ENCODE results near the gene ADAMTS2. TPM values are rescaled to one million over a fixed set of nuclear protein-coding genes. Genes with fewer than 3 reads are reported as not detected.

Gene ADAMTS2
- total and polyA plus RNA-seq, 2 donors (not counting 3 experiments of a cell fraction or from before 2014, with no cell fraction given) = not detected

DNA sequence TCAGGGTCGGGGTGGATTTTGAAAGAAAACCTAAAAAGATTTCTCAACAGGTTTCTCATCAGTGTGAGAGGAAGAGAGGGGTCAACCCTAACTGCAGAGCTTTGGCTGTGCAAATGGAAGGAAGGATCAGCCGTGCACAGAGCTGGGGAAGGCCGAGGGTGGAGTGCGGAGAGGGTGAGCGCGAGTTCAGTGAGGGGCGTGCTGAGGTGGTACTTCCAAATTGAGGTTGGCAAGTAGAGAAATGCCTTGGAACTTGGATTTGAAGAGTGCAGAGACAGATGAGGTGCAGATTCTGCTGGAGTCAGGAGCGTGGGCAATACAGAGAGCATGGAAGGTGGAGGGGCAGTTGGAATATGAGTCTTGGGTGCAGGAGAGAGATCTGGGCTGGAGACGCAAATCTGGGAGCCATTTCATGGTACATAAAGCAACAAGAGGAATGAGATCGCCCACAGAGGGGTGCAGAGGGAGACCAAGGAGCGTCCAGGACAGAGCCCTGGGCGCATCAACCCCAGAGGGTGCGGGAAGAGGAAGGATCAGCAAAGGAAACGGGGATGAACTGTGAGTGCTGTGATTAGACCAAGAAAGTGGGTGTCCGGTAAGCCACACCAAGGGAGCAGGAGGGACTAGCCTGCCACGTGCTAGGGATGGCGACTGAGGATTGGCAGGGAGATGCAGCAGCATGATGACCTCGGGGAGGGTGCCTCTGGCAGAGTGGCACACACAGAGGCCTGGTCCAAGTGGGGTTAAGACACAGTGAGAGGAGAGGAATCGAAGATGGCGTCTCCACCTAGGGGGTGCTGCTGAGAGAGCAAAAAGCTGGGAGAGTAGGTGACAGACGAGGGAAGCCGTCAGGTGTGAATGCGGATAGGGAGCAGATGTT, 105.8 kb downstream of the ADAMTS2 start:
- dilution Hi-C loops (cut with MboI; ENCODE audit: extremely low pct_ligation_motif_present, low sequenced_read_pairs) (no loop called here), intact Hi-C loops (cut with micrococcal nuclease) (no loop called here)
- Histone ChIP-seq H3K4me2 (ENCODE audit: insufficient read depth, low read length) (no peak overlapping the region), H3K4me1 (ENCODE audit: control insufficient read depth, extremely low read depth, insufficient read depth, low read length) (no peaks in the 10 kb centered on the region), H3K9me3 (replicated peaks; ENCODE audit: control insufficient read depth, insufficient read depth, low read length) (peaks cover 2% of the 10 kb centered on the region), H3K79me2 (ENCODE audit: control insufficient read depth, insufficient read depth, low read length) (no peaks in the 10 kb centered on the region), H2AFZ (ENCODE audit: low read depth, low read length) (no peak overlapping the region), H3K36me3 (ENCODE audit: control insufficient read depth in 2 of 2, extremely low read depth in 1 of 2, insufficient read depth in 2 of 2, low read length in 2 of 2) (no peaks in the 10 kb centered on the region), H3K27ac (ENCODE audit: insufficient read depth, low read depth, low read length) (no peak overlapping the region), H3K9ac (replicated peaks; ENCODE audit: extremely low read depth, insufficient read depth, low read length) (no peak overlapping the region), H4K20me1 (replicated peaks; ENCODE audit: control insufficient read depth, extremely low read depth, insufficient read depth, low read length) (no peaks in the 10 kb centered on the region), H3K4me3 (replicated peaks in 1 of 3; ENCODE audit: insufficient read depth in 1 of 3, low read depth in 1 of 3, low read length in 3 of 3) (no peak overlapping the region), H3K9me1 (replicated peaks; ENCODE audit: control insufficient read depth, extremely low read depth, insufficient read depth, low read length) (no peaks in the 10 kb centered on the region), H3K27me3 (ENCODE audit: control insufficient read depth in 2 of 2, insufficient read depth in 2 of 2, low read length in 2 of 2) (no peaks in the 10 kb centered on the region)
- FAIRE-seq (no peak), DNase-seq (ENCODE audit: low read depth, low spot score) (no peak)
- CTCF ChIA-PET = no interaction called here
- POLR2A ChIA-PET = no interaction called here
- BruUV-seq (replicated peaks) = no TSS peak
- TF ChIP-seq, protein P1, sequence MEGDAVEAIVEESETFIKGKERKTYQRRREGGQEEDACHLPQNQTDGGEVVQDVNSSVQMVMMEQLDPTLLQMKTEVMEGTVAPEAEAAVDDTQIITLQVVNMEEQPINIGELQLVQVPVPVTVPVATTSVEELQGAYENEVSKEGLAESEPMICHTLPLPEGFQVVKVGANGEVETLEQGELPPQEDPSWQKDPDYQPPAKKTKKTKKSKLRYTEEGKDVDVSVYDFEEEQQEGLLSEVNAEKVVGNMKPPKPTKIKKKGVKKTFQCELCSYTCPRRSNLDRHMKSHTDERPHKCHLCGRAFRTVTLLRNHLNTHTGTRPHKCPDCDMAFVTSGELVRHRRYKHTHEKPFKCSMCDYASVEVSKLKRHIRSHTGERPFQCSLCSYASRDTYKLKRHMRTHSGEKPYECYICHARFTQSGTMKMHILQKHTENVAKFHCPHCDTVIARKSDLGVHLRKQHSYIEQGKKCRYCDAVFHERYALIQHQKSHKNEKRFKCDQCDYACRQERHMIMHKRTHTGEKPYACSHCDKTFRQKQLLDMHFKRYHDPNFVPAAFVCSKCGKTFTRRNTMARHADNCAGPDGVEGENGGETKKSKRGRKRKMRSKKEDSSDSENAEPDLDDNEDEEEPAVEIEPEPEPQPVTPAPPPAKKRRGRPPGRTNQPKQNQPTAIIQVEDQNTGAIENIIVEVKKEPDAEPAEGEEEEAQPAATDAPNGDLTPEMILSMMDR (IDR thresholded peaks at IDR 0.05; ENCODE audit: extremely low read depth in 1 of 2, insufficient read depth in 1 of 2, low read depth in 1 of 2, low read length in 2 of 2) = no peak

DNA sequence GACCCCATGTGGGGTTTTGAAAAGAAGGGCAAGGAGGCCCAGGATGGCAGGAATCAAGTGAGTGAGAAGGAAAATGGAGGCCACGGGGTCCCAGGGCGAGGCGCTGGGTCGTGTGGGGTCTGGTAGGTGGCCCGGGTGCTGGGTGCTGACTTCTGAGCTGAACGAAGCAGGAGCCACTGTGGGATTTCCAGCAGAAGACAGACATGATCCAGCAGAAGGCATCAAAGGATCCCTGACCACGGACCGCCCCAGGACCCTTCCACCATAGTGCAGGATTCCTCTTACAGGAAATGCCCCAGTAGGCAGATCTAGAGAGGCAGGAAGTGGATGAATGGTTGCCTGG, 106.7 kb downstream of the ADAMTS2 start:
- no peaks in the 10 kb centered on the region for H3K9me1 ChIP-seq (replicated peaks; ENCODE audit: control insufficient read depth, extremely low read depth, insufficient read depth, low read length)
- dilution Hi-C loops (cut with MboI; ENCODE audit: extremely low pct_ligation_motif_present, low sequenced_read_pairs) = no loop called here
- H3K4me1 ChIP-seq (ENCODE audit: control insufficient read depth, extremely low read depth, insufficient read depth, low read length) = no peaks in the 10 kb centered on the region
- H3K4me2 ChIP-seq (ENCODE audit: insufficient read depth, low read length) = no peak overlapping the region
- H3K27me3 ChIP-seq (ENCODE audit: control insufficient read depth in 2 of 2, insufficient read depth in 2 of 2, low read length in 2 of 2) = no peaks in the 10 kb centered on the region
- POLR2A ChIA-PET = no interaction called here
- H3K79me2 ChIP-seq (ENCODE audit: control insufficient read depth, insufficient read depth, low read length) = no peaks in the 10 kb centered on the region
- FAIRE-seq (no peak), DNase-seq (ENCODE audit: low read depth, low spot score) (no peak)
- no TSS peak for BruUV-seq (replicated peaks)
- H3K9me3 ChIP-seq (replicated peaks; ENCODE audit: control insufficient read depth, insufficient read depth, low read length) = peaks cover 2% of the 10 kb centered on the region
- CTCF ChIA-PET = no interaction called here
- intact Hi-C loops (cut with micrococcal nuclease) = no loop called here
- no peak overlapping the region for H2AFZ ChIP-seq (ENCODE audit: low read depth, low read length)
- no peaks in the 10 kb centered on the region for H3K36me3 ChIP-seq (ENCODE audit: control insufficient read depth in 2 of 2, extremely low read depth in 1 of 2, insufficient read depth in 2 of 2, low read length in 2 of 2)
- no peaks in the 10 kb centered on the region for H4K20me1 ChIP-seq (replicated peaks; ENCODE audit: control insufficient read depth, extremely low read depth, insufficient read depth, low read length)
- no peak overlapping the region for H3K9ac ChIP-seq (replicated peaks; ENCODE audit: extremely low read depth, insufficient read depth, low read length)
- TF ChIP-seq MYC (IDR thresholded peaks at IDR 0.05; ENCODE audit: low read depth, low read length) (no peak), POLR2A (IDR thresholded peaks at IDR 0.05; ENCODE audit: low read depth, low read length) (no peak), POLR2AphosphoS5 (IDR thresholded peaks at IDR 0.05; ENCODE audit: insufficient read depth, low read depth, low read length) (no peak), EZH2 (IDR thresholded peaks at IDR 0.05; ENCODE audit: borderline replicate concordance, low read depth, low read length, severe bottlenecking) (no peak), FOS (IDR thresholded peaks at IDR 0.05; ENCODE audit: borderline replicate concordance, insufficient read depth, low read length) (no peak), JUN (IDR thresholded peaks at IDR 0.05; ENCODE audit: borderline replicate concordance, insufficient read depth, insufficient read length, low read depth) (no peak), GATA2 (IDR thresholded peaks at IDR 0.05; ENCODE audit: insufficient read depth, insufficient read length, low read depth, low read length) (no peak)
- TF ChIP-seq, protein P2, sequence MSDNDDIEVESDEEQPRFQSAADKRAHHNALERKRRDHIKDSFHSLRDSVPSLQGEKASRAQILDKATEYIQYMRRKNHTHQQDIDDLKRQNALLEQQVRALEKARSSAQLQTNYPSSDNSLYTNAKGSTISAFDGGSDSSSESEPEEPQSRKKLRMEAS (IDR thresholded peaks at IDR 0.05; ENCODE audit: insufficient read depth, insufficient read length) = no peak
- TF ChIP-seq, protein P1 (IDR thresholded peaks at IDR 0.05; ENCODE audit: extremely low read depth in 1 of 2, insufficient read depth in 1 of 2, low read depth in 1 of 2, low read length in 2 of 2) = no peak
- no peak overlapping the region for H3K4me3 ChIP-seq (replicated peaks in 1 of 3; ENCODE audit: insufficient read depth in 1 of 3, low read depth in 1 of 3, low read length in 3 of 3)
- no peak overlapping the region for H3K27ac ChIP-seq (ENCODE audit: insufficient read depth, low read depth, low read length)
